Tibial nerve (tissue), 3 donors: ENCODE results near the gene CLEC10A.

Source experiments
- CTCF ChIP-seq, 5 experiments: fragments of 200-600 bp in 3 of 5; fragments of 450-650 bp in 2 of 5; sonication (generic) in 3 of 5; IDR thresholded peaks; one replicate each; pipeline ENCODE4 v1.5.1; 2016 to 2019; ENCODE audit warnings: antibody characterized with exemption in 5 of 5, mild to moderate bottlenecking in 3 of 5, moderate library complexity in 2 of 5
- POLR2A ChIP-seq, 2 donors: fragments of 450-650 bp; IDR thresholded peaks; one replicate each; pipeline ENCODE4 v1.6.1; 2017; ENCODE audit warnings: antibody characterized with exemption in 2 of 2, mild to moderate bottlenecking in 2 of 2, moderate library complexity in 2 of 2

GRCh38 chr17:7119314-7119713 is 39.3 kb upstream of the CLEC10A start:
- TF ChIP-seq POLR2A (IDR thresholded peaks at IDR 0.05) (no peak), CTCF (IDR thresholded peaks at IDR 0.05) (no peak)
